IMR-90 (cell line): Measurements from ENCODE around the gene SYNGR3. TPM values are rescaled to one million over a fixed set of nuclear protein-coding genes. Genes with fewer than 3 reads are reported as not detected.

Source experiments
- ATAC-seq: fragments of 200-7000 bp; cut with Tn5 transposase; 2 replicates; pipeline ENCODE4 v1.9.1; 2020; ENCODE audit warnings: low read depth, mild to moderate bottlenecking, moderate library complexity
- BruUV-seq: library from RNA; stranded (reverse); fragments of 400-500 nt; replicated peaks from 2 replicates; lab custom pipeline; 2021; lab: Mats Ljungman, UMichigan
- CTCF ChIA-PET: fragments of 300-600 bp; formaldehyde crosslinking; extraction: SDS; loops from one replicate; lab custom pipeline; 2021; ENCODE audit warnings: antibody characterized with exemption; lab: Yijun Ruan, JAX
- POLR2A ChIA-PET: fragments of 300-600 bp; sonication (Branson Sonifier 250); formaldehyde crosslinking; loops from one replicate; lab custom pipeline; 2022; ENCODE audit warnings: antibody characterized with exemption; ENCODE audit not compliant: unreplicated experiment; lab: Charles Lee
- DNase-seq: peaks from one replicate; pipeline ENCODE4 v3.0.0; 2013
- H2AFZ ChIP-seq: replicated peaks from 2 replicates; pipeline ENCODE3; 2013; ENCODE audit warnings: low read length, mild to moderate bottlenecking; ENCODE audit not compliant: poor library complexity
- H2AK5ac ChIP-seq: 2 replicates; pipeline ENCODE4 v1.6.1; 2013; ENCODE audit warnings: low read depth, low read length, inconsistent platforms
- H2AK9ac ChIP-seq: replicated peaks from 2 replicates; pipeline ENCODE3; 2013; ENCODE audit warnings: mild to moderate bottlenecking, low read depth, low read length, moderate library complexity; ENCODE audit not compliant: poor library complexity
- H2BK120ac ChIP-seq: 2 replicates; pipeline ENCODE4 v1.6.1; 2013; ENCODE audit warnings: low read depth, low read length, inconsistent platforms
- H2BK15ac ChIP-seq: 3 replicates; pipeline ENCODE4 v1.6.1; 2013; ENCODE audit warnings: low read depth, low read length, inconsistent platforms
- H2BK20ac ChIP-seq: 2 replicates; pipeline ENCODE4 v1.6.1; 2013; ENCODE audit warnings: low read depth, mild to moderate bottlenecking, inconsistent platforms, low read length, moderate library complexity
- H2BK5ac ChIP-seq: 2 replicates; pipeline ENCODE4 v1.6.1; 2013; ENCODE audit warnings: mild to moderate bottlenecking, low read depth, low read length, inconsistent platforms; ENCODE audit not compliant: poor library complexity, severe bottlenecking
- H3K14ac ChIP-seq: replicated peaks from 2 replicates; pipeline ENCODE4 v1.6.1; 2013; ENCODE audit warnings: low read depth, low read length, inconsistent platforms
- H3K18ac ChIP-seq: 2 replicates; pipeline ENCODE4 v1.6.1; 2013; ENCODE audit warnings: low read depth, low read length, control low read depth
- H3K23ac ChIP-seq: 2 replicates; pipeline ENCODE4 v1.6.1; 2013; ENCODE audit warnings: low read depth, low read length, inconsistent platforms
- H3K27ac ChIP-seq: 2 replicates; pipeline ENCODE4 v1.5.1; 2013; ENCODE audit warnings: mild to moderate bottlenecking, control low read depth, low read length; ENCODE audit not compliant: insufficient read depth
- H3K27me3 ChIP-seq: 2 replicates; pipeline ENCODE4 v1.6.1; 2013; ENCODE audit warnings: low read length; ENCODE audit not compliant: control insufficient read depth, insufficient read depth
- H3K36me3 ChIP-seq: 2 replicates; pipeline ENCODE4 v1.6.1; 2013; ENCODE audit warnings: low read length, mixed read lengths; ENCODE audit not compliant: control insufficient read depth, insufficient read depth
- H3K4ac ChIP-seq: 2 replicates; pipeline ENCODE4 v1.6.1; 2013; ENCODE audit warnings: low read depth, low read length, inconsistent platforms
- H3K4me1 ChIP-seq: 2 replicates; pipeline ENCODE4 v1.6.1; 2013; ENCODE audit warnings: low read length, mixed read lengths; ENCODE audit not compliant: control insufficient read depth, insufficient read depth
- H3K4me2 ChIP-seq: 2 replicates; pipeline ENCODE4 v1.6.1; 2013; ENCODE audit warnings: low read depth, mild to moderate bottlenecking, control low read depth, low read length, moderate library complexity
- H3K4me3 ChIP-seq: 2 replicates; pipeline ENCODE4 v1.5.1; 2013; ENCODE audit warnings: low read depth, mild to moderate bottlenecking, control low read depth, low read length, moderate library complexity; ENCODE audit not compliant: insufficient read depth
- H3K56ac ChIP-seq: 2 replicates; pipeline ENCODE4 v1.6.1; 2013; ENCODE audit warnings: low read length, inconsistent platforms; ENCODE audit not compliant: insufficient read depth; ENCODE audit errors: extremely low read depth
- H3K79me1 ChIP-seq, 2 experiments: 2 replicates each; pipeline ENCODE4 v1.6.1; 2013; ENCODE audit warnings: low read length in 2 of 2, inconsistent platforms in 1 of 2, low read depth in 1 of 2
- H3K9ac ChIP-seq: 2 replicates; pipeline ENCODE4 v1.6.1; 2013; ENCODE audit warnings: low read depth, low read length, control low read depth
- H3K9me1 ChIP-seq: 2 replicates; pipeline ENCODE4 v1.6.1; 2013; ENCODE audit warnings: low read length, inconsistent platforms; ENCODE audit not compliant: insufficient read depth
- H3K9me3 ChIP-seq: 2 replicates; pipeline ENCODE4 v1.6.1; 2013; ENCODE audit warnings: low read length; ENCODE audit not compliant: control insufficient read depth, insufficient read depth
- H4K20me1 ChIP-seq: 2 replicates; pipeline ENCODE4 v1.6.1; 2013; ENCODE audit warnings: low read length, inconsistent platforms; ENCODE audit not compliant: insufficient read depth
- H4K5ac ChIP-seq: 2 replicates; pipeline ENCODE4 v1.6.1; 2013; ENCODE audit warnings: mild to moderate bottlenecking, low read depth, low read length, control low read depth
- H4K8ac ChIP-seq, 2 experiments: 2 replicates each; pipeline ENCODE4 v1.6.1; 2013; ENCODE audit warnings: low read depth in 2 of 2, low read length in 2 of 2, control low read depth in 1 of 2, inconsistent platforms in 1 of 2
- H4K91ac ChIP-seq: 2 replicates; pipeline ENCODE4 v1.6.1; 2013; ENCODE audit warnings: low read depth, low read length, inconsistent platforms; ENCODE audit not compliant: insufficient read depth
- BHLHE40 ChIP-seq: fragments of 150-350 bp; IDR thresholded peaks from 2 replicates; pipeline ENCODE4 v1.6.1; 2016; ENCODE audit warnings: mild to moderate bottlenecking, low read depth, low read length
- CEBPB ChIP-seq: IDR thresholded peaks from 2 replicates; pipeline ENCODE4 v1.6.1; 2012; ENCODE audit warnings: low read depth, low read length, improper control_type of control experiment
- NFE2L2 ChIP-seq: fragments of 150-350 bp; IDR thresholded peaks from 2 replicates; pipeline ENCODE4 v1.6.1; 2016; ENCODE audit warnings: low read depth, mild to moderate bottlenecking, low read length
- WGBS, 2 experiments: methylation state at CpG; one replicate each; pipeline versions ENCODE4 v1.1.5 to v1.1.7; 2013; ENCODE audit warnings: missing lambda C conversion rate in 2 of 2; ENCODE audit not compliant: insufficient read length in 1 of 2; ENCODE audit errors: extremely low coverage in 2 of 2; 5-methylcytosine and 5-hydroxymethylcytosine counted together
- dilution Hi-C: fragments of 300-500 bp; cut with HindIII; formaldehyde crosslinking; loops from one replicate; pipeline ENCODE4 v1.14.3; 2018; ENCODE audit warnings: low sequenced_read_pairs; ENCODE audit not compliant: unreplicated experiment
- in situ Hi-C: fragments of 300-500 bp; cut with MboI; formaldehyde crosslinking; loops from 3 replicates; pipeline ENCODE4 v1.14.3; 2019; ENCODE audit warnings: low sequenced_read_pairs, inconsistent platforms, mixed read lengths
- intact Hi-C: fragments of 100-400 bp; cut with micrococcal nuclease; formaldehyde crosslinking; loops from 2 replicates; pipeline ENCODE4 v1.10.0; 2022
- polyA plus RNA-seq, 3 experiments: library from polyadenylated mRNA; depleted of rRNA; stranded (reverse); fragments of >200 nt; gene quantifications; 2 replicates each; pipeline ENCODE4 v1.2.3, GENCODE V29; 2012; ENCODE audit warnings: low replicate concordance in 1 of 3
- total RNA-seq: library from RNA; depleted of rRNA; stranded (reverse); fragments of >200 nt; gene quantifications from 2 replicates; pipeline ENCODE4 v1.2.3, GENCODE V29; 2012

Gene SYNGR3
- total and polyA plus RNA-seq, 2 of the 4 experiments (the other 2 are of a cell fraction): 1.8 to 5.8 TPM

DNA sequence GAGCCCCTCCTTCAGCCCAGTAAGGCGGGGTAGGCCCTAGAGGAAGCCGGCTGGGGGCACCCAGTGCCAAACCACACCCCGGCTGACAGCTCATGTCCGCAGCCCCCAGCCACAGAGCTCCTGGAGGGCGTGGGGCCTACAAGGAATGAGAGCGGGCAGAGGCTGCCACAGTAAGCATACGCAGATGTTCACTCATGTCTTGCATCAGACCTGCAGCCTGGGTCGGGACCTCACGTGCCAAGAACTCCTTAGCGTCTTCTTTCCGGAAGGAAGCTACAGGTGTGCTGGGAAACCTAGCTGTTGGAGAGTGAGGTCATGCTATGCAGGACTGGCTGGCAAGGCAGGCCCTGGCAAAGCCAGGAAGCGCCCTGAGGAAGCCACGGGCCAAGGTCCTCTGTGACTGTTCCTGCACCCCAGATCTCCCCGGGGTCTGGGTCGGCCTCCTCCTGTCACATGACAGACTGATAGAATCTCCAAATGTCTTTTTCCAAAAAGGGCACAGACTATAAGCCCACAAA lies 18.3 kb downstream of the SYNGR3 start:
- Histone ChIP-seq H2BK120ac (no peak overlapping the region), H2BK5ac (no peak overlapping the region), H3K56ac (no peak overlapping the region; the same call in 1 of the 2 replicates), H4K5ac (no peak overlapping the region), H3K27ac (peak overlapping the region; percentile 19), H3K9ac (peak overlapping the region; percentile 13; the same call in 1 of the 2 replicates), H2BK20ac (no peak overlapping the region), H3K4me1 (peaks cover 28% of the 10 kb centered on the region), H3K4me2 (peak overlapping the region; percentile 97), H3K9me3 (no peaks in the 10 kb centered on the region), H4K91ac (no peak overlapping the region), H2AK9ac (peak overlapping the region; percentile 91), H3K79me1 (peaks cover 15 to 71% of the 10 kb centered on the region in 2 experiments; a peak in 3 of 4 replicates), H3K14ac (peak overlapping the region; percentile 83; the same call in 1 of the 2 replicates), H3K36me3 (peaks cover 12% of the 10 kb centered on the region), H3K4ac (peak overlapping the region; percentile 4; the same call in 1 of the 2 replicates), H3K9me1 (peaks cover 8% of the 10 kb centered on the region; the same call in 1 of the 2 replicates), H2AK5ac (no peak overlapping the region), H2BK15ac (no peak overlapping the region), H4K20me1 (peaks cover 61% of the 10 kb centered on the region), H3K4me3 (peak overlapping the region; percentile 75; the same call in 1 of the 2 replicates), H3K23ac (peak overlapping the region; percentile 95), H4K8ac (no peak overlapping the region), H3K27me3 (no peaks in the 10 kb centered on the region), H2AFZ (no peak overlapping the region), H3K18ac (no peak overlapping the region)
- ChIA-PET CTCF (interaction anchor here (1.4 kb wide), 1 partner anchor 133 kb away, joined by 4 read pairs; no protein-coding TSS in a partner anchor), POLR2A (no interaction called here)
- BruUV-seq: no TSS peak
- DNase-seq (peak; percentile 34), ATAC-seq (no peak)
- dilution Hi-C loops: no loop called here
- TF ChIP-seq CEBPB (peak; percentile 22; the same call in 1 of the 2 replicates), BHLHE40 (peak; percentile 57; the same call in 1 of the 2 replicates), NFE2L2 (no peak)
- in situ Hi-C loops: no loop called here
- intact Hi-C loops: no loop called here
- 81% methylated on average over 10 of the region's 15 CpGs; no CpG with 5 or more reads in 1 of the 2 experiments for WGBS, 2 experiments
